Measurements from ENCODE around the gene RTP2. TPM values are rescaled to one million over a fixed set of nuclear protein-coding genes. Genes with fewer than 3 reads are reported as not detected.

RTP2 gene
- total RNA-seq, 1 donor from 2014 or later: not detected

- Mint-ChIP-seq H3K27ac (no peak overlapping the region), H3K36me3 (ENCODE audit: low read depth) (peaks cover 34% of the 10 kb centered on the region), H3K4me3 (no peak overlapping the region), H3K4me1 (ENCODE audit: low read depth) (no peaks in the 10 kb centered on the region), H3K27me3 (ENCODE audit: insufficient read depth) (no peaks in the 10 kb centered on the region), H3K9me3 (no peaks in the 10 kb centered on the region)
- DNase-seq (ENCODE audit: low spot score): no peak
- intact Hi-C loops (cut with micrococcal nuclease): no loop called here
Measured at GRCh38 chr3:187719628-187720336, 17.4 kb upstream of the RTP2 start.

- peaks cover 24% of the 10 kb centered on the region for H3K36me3 Mint-ChIP-seq (ENCODE audit: low read depth)
- DNase-seq (ENCODE audit: low spot score): no peak
- H3K9me3 Mint-ChIP-seq: no peaks in the 10 kb centered on the region
- intact Hi-C loops (cut with micrococcal nuclease): no loop called here
- peaks cover 5% of the 10 kb centered on the region for H3K4me1 Mint-ChIP-seq (ENCODE audit: low read depth)
- peaks cover 3% of the 10 kb centered on the region for H3K27me3 Mint-ChIP-seq (ENCODE audit: insufficient read depth)
- no peak overlapping the region for H3K27ac Mint-ChIP-seq
- H3K4me3 Mint-ChIP-seq: no peak overlapping the region
Measured at GRCh38 chr3:187718802-187719201, 16.4 kb upstream of the RTP2 start.

- H3K36me3 Mint-ChIP-seq (ENCODE audit: low read depth): peaks cover 11% of the 10 kb centered on the region
- peaks cover 3% of the 10 kb centered on the region for H3K27me3 Mint-ChIP-seq (ENCODE audit: insufficient read depth)
- intact Hi-C loops (cut with micrococcal nuclease): no loop called here
- no peak overlapping the region for H3K27ac Mint-ChIP-seq
- no peaks in the 10 kb centered on the region for H3K9me3 Mint-ChIP-seq
- DNase-seq (ENCODE audit: low spot score): no peak
- no peak overlapping the region for H3K4me3 Mint-ChIP-seq
- peaks cover 6% of the 10 kb centered on the region for H3K4me1 Mint-ChIP-seq (ENCODE audit: low read depth)
Measured at GRCh38 chr3:187717572-187717971, 15.2 kb upstream of the RTP2 start.

GRCh38 chr3:187714404-187714979 lies 12.1 kb upstream of the RTP2 start:
- DNase-seq (ENCODE audit: low spot score): peak; percentile 59
- H3K27me3 Mint-ChIP-seq (ENCODE audit: insufficient read depth): peaks cover 5% of the 10 kb centered on the region
- H3K27ac Mint-ChIP-seq: no peak overlapping the region
- H3K9me3 Mint-ChIP-seq: no peaks in the 10 kb centered on the region
- no peaks in the 10 kb centered on the region for H3K36me3 Mint-ChIP-seq (ENCODE audit: low read depth)
- intact Hi-C loops (cut with micrococcal nuclease): loop anchor here (1.0 kb wide), 4 partner anchors 35 to 494 kb away; no protein-coding TSS in a partner anchor
- H3K4me3 Mint-ChIP-seq: no peak overlapping the region
- H3K4me1 Mint-ChIP-seq (ENCODE audit: low read depth): peaks cover 6% of the 10 kb centered on the region

- Mint-ChIP-seq H3K9me3 (no peaks in the 10 kb centered on the region), H3K4me3 (no peak overlapping the region), H3K27me3 (ENCODE audit: insufficient read depth) (peaks cover 7% of the 10 kb centered on the region), H3K27ac (no peak overlapping the region), H3K4me1 (ENCODE audit: low read depth) (peaks cover 6% of the 10 kb centered on the region), H3K36me3 (ENCODE audit: low read depth) (no peaks in the 10 kb centered on the region)
- peak; percentile 17 for DNase-seq (ENCODE audit: low spot score)
- intact Hi-C loops (cut with micrococcal nuclease): no loop called here
Measured at GRCh38 chr3:187713504-187713903, 11.1 kb upstream of the RTP2 start.

- Mint-ChIP-seq H3K27ac (no peak overlapping the region), H3K27me3 (ENCODE audit: insufficient read depth) (peaks cover 4% of the 10 kb centered on the region)
- no peak for DNase-seq (ENCODE audit: low spot score)
Measured at GRCh38 chr3:187709155-187709554, 6.8 kb upstream of the RTP2 start.

GRCh38 chr3:187708696-187709095 lies 6.3 kb upstream of the RTP2 start:
- no peaks in the 10 kb centered on the region for H3K9me3 Mint-ChIP-seq
- H3K36me3 Mint-ChIP-seq (ENCODE audit: low read depth): no peaks in the 10 kb centered on the region
- peaks cover under 1% of the 10 kb centered on the region for H3K4me1 Mint-ChIP-seq (ENCODE audit: low read depth)
- H3K27me3 Mint-ChIP-seq (ENCODE audit: insufficient read depth): peaks cover 4% of the 10 kb centered on the region
- H3K27ac Mint-ChIP-seq: no peak overlapping the region
- DNase-seq (ENCODE audit: low spot score): no peak
- no peak overlapping the region for H3K4me3 Mint-ChIP-seq
- intact Hi-C loops (cut with micrococcal nuclease): no loop called here

More at GRCh38 chr3:187709155-187709554, 6.8 kb upstream of the RTP2 start:
- no peaks in the 10 kb centered on the region for H3K36me3 Mint-ChIP-seq (ENCODE audit: low read depth)
- peaks cover 5% of the 10 kb centered on the region for H3K4me1 Mint-ChIP-seq (ENCODE audit: low read depth)
- H3K4me3 Mint-ChIP-seq: no peak overlapping the region
- intact Hi-C loops (cut with micrococcal nuclease): no loop called here
- H3K9me3 Mint-ChIP-seq: no peaks in the 10 kb centered on the region

GRCh38 chr3:187706971-187707370 lies 4.6 kb upstream of the RTP2 start:
- DNase-seq (ENCODE audit: low spot score): no peak
- Mint-ChIP-seq H3K36me3 (ENCODE audit: low read depth) (no peaks in the 10 kb centered on the region), H3K27ac (no peak overlapping the region), H3K4me1 (ENCODE audit: low read depth) (no peaks in the 10 kb centered on the region), H3K27me3 (ENCODE audit: insufficient read depth) (peaks cover 4% of the 10 kb centered on the region), H3K4me3 (no peak overlapping the region), H3K9me3 (no peaks in the 10 kb centered on the region)
- intact Hi-C loops (cut with micrococcal nuclease): no loop called here

- Mint-ChIP-seq H3K9me3 (no peaks in the 10 kb centered on the region), H3K4me1 (ENCODE audit: low read depth) (no peaks in the 10 kb centered on the region), H3K27ac (no peak overlapping the region), H3K4me3 (no peak overlapping the region), H3K27me3 (ENCODE audit: insufficient read depth) (peaks cover 2% of the 10 kb centered on the region), H3K36me3 (ENCODE audit: low read depth) (no peaks in the 10 kb centered on the region)
- no peak for DNase-seq (ENCODE audit: low spot score)
- intact Hi-C loops (cut with micrococcal nuclease): no loop called here
Measured at GRCh38 chr3:187705164-187705563, 2.8 kb upstream of the RTP2 start.

GRCh38 chr3:187700249-187700648 lies 2.1 kb downstream of the RTP2 start:
- intact Hi-C loops (cut with micrococcal nuclease): no loop called here
- H3K27ac Mint-ChIP-seq: no peak overlapping the region
- no peaks in the 10 kb centered on the region for H3K4me1 Mint-ChIP-seq (ENCODE audit: low read depth)
- no peak for DNase-seq (ENCODE audit: low spot score)
- peaks cover 3% of the 10 kb centered on the region for H3K27me3 Mint-ChIP-seq (ENCODE audit: insufficient read depth)
- no peaks in the 10 kb centered on the region for H3K9me3 Mint-ChIP-seq
- H3K36me3 Mint-ChIP-seq (ENCODE audit: low read depth): no peaks in the 10 kb centered on the region
- H3K4me3 Mint-ChIP-seq: no peak overlapping the region

- intact Hi-C loops (cut with micrococcal nuclease): no loop called here
- no peak for DNase-seq (ENCODE audit: low spot score)
- no peaks in the 10 kb centered on the region for H3K9me3 Mint-ChIP-seq
- no peaks in the 10 kb centered on the region for H3K4me1 Mint-ChIP-seq (ENCODE audit: low read depth)
- no peak overlapping the region for H3K27ac Mint-ChIP-seq
- no peaks in the 10 kb centered on the region for H3K36me3 Mint-ChIP-seq (ENCODE audit: low read depth)
- H3K27me3 Mint-ChIP-seq (ENCODE audit: insufficient read depth): peaks cover 11% of the 10 kb centered on the region
- H3K4me3 Mint-ChIP-seq: no peak overlapping the region
Measured at GRCh38 chr3:187698499-187699399, 3.6 kb downstream of the RTP2 start.

GRCh38 chr3:187696021-187696420 lies 6.3 kb downstream of the RTP2 start:
- no peak overlapping the region for H3K4me3 Mint-ChIP-seq
- intact Hi-C loops (cut with micrococcal nuclease): no loop called here
- DNase-seq (ENCODE audit: low spot score): no peak
- H3K9me3 Mint-ChIP-seq: no peaks in the 10 kb centered on the region
- no peaks in the 10 kb centered on the region for H3K4me1 Mint-ChIP-seq (ENCODE audit: low read depth)
- no peak overlapping the region for H3K27ac Mint-ChIP-seq
- H3K36me3 Mint-ChIP-seq (ENCODE audit: low read depth): no peaks in the 10 kb centered on the region
- peaks cover 15% of the 10 kb centered on the region for H3K27me3 Mint-ChIP-seq (ENCODE audit: insufficient read depth)

- no peak for DNase-seq (ENCODE audit: low spot score)
- H3K27me3 Mint-ChIP-seq (ENCODE audit: insufficient read depth): peaks cover 17% of the 10 kb centered on the region
Measured at GRCh38 chr3:187695449-187695848, 6.9 kb downstream of the RTP2 start.

More at GRCh38 chr3:187695449-187695848, 6.9 kb downstream of the RTP2 start:
- no peaks in the 10 kb centered on the region for H3K4me1 Mint-ChIP-seq (ENCODE audit: low read depth)
- intact Hi-C loops (cut with micrococcal nuclease): no loop called here
- H3K9me3 Mint-ChIP-seq: no peaks in the 10 kb centered on the region
- no peak overlapping the region for H3K27ac Mint-ChIP-seq
- H3K36me3 Mint-ChIP-seq (ENCODE audit: low read depth): no peaks in the 10 kb centered on the region
- H3K4me3 Mint-ChIP-seq: no peak overlapping the region
